NCI-H146 (cell line): ENCODE data around the gene HEYL.

ENCODE experiments used
- DNase-seq: peaks from one replicate; lab custom pipeline; 2025; lab: John Stamatoyannopoulos, UW

Gene HEYL

DNA sequence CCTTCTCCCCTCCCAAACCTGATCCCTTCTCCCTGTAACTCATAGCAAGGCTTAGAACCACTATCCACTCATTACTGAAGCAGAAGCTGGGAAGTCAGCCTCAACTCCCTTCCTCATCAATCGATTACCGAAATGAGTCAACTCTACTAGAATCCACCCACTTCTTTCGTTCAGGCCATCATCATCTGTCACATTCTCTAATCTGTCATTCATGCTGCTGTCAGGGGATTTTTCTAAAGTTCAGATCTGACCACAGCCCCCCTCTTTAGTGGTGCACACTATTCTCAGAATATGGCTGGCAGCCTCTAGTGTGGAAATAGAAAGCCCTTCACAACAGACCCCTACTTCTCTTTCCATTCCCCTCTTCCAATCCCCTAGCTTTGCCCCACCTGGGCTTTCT lies 27.3 kb upstream of the HEYL start:
- DNase-seq = no peak

GRCh38 chr1:39663559-39663958 lies 24.1 kb upstream of the HEYL start:
- no peak for DNase-seq

DNA sequence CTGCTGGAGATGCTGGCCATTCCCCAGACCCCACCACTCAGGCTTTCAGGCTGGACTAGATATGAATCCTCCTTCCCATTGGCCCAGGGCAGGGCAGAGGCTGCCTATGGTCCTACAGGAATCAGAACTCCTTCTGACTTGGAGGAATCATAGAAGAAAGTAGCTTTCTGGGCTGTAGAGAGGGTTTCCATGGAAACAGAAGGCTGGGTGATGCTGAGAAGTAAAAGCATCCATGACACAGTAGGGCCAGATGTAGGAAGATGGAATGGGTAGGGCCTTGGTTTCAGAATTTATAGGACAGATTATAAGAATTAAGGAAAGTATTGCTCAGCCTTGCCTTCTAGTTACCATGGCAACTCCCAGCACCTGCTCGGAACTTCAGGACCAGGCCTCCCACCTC lies 23.4 kb upstream of the HEYL start:
- no peak for DNase-seq

DNA sequence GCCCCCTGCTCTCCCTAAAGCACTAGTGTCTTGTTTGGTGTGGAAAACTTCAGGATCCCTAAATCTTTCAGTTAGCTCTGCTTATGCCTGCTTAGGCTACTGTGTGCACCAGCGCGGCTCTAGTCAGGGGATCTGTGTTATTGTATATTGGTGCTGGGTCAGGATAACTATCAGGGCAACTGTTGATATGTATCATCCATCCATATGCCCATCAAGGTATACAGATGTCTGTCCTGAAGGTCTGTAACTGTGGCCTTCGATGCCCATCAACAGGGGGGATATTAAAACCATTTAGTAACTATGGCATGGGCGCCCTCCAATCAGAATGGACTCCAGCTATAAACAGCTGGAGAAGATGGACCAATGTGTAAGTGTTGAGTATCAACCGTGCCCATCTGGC lies 20.1 kb upstream of the HEYL start:
- no peak for DNase-seq

DNA sequence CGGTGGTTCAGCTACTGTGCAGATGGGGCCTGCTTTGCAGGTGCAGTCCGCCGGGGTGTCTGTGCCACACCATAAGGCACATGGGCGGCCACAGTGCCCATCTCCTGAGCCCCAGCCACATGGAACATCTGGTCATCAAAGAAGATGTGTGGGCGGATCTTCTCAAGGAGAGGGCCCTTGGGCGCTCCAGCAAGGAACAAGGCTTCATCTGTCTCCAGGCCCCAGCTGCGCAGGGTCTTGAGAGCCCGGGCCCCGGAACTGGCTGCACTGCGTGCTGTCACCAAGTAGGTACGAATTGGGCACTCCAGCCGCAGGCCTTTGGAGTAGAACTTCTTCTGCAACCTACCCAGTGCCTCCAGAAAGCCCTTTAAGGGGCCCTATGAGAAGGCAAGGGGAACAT lies 19.7 kb upstream of the HEYL start:
- no peak for DNase-seq

- peak; percentile 64 for DNase-seq
Measured at GRCh38 chr1:39657923-39658485, 18.6 kb upstream of the HEYL start.

- DNase-seq = no peak
Measured at GRCh38 chr1:39657402-39657801, 18.0 kb upstream of the HEYL start.

- DNase-seq = peak; percentile 35
Measured at GRCh38 chr1:39656391-39656790, 16.9 kb upstream of the HEYL start.

DNA sequence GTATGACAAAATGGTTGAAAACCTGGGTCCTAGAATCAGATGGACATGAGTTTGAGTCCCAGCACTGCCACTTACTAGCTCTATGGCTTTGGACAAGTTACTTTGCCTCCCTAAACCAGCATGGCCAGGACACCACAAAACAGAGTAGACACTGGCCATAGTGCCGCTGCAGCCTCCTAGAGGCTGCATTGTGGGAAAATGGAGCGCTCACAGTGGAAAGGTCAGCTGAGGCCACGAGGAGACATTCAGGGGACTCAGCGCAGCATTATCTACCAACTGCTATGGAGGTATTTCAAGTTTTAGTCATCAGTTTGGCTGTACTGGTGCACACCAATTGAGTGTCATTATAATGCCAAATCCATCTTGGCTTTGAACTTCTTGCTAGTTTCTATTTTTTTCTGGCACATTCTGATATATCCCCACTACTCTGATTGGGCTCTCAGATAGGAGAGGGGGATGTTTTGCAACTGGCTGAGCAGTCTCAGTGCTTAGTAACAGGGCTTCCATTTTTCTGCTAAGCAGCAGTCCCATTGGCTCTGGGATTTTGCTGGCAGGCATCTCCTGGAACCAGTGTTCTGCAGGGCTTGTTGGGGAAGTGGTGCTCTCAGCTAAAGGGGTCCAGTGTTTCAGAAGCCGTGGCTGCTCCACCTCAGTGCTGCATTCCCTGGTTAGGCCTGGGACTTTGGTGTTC lies 16.3 kb upstream of the HEYL start:
- DNase-seq = no peak

- no peak for DNase-seq
Measured at GRCh38 chr1:39654291-39654690, 14.8 kb upstream of the HEYL start.

DNA sequence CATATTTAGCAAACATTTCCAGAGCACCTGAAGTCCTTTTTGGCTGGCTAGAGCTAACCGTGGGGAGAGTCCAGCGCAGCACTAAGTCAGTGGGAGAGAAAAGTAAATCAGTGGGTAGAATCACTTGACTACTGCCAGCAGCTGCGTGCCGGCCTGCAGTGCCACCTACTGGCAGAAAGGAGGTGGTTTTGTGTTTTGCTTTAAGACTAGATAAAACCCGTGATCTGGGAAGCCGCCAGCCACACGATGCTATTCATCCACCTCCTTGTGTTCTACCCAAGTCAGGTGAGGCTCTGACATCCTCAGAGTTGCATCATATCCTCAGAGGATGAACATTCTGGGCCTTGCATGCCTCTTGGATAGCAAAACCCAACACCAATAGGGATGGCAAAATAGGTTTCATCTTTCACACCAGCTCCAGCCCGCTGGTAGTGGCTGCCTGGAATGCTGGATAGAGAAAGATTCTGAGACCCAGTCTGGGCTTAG lies 14.1 kb upstream of the HEYL start:
- DNase-seq = peak; percentile 51

GRCh38 chr1:39652554-39652953 lies 13.1 kb upstream of the HEYL start:
- DNase-seq = no peak

- DNase-seq = no peak
Measured at GRCh38 chr1:39652105-39652504, 12.7 kb upstream of the HEYL start.

DNA sequence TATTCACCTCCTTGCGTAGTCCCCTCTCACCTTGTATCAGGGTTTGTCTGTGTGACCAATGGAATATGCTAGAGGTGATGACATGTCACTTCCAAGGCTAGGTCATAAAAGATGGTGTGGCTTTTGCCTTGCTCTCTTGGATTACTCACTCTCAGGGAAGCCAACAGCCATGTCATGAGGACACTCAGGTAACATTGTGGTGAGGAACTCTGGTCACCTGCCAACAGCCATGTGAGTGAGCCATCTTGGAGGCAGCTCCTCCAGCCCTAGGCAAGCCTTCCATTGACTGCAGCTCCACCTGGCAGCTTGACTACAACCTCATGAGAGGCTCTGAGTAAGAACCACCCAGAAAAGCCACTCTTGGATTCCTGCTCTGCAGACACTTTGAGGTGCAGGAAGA lies 11.0 kb upstream of the HEYL start:
- no peak for DNase-seq

GRCh38 chr1:39649636-39650185 lies 10.3 kb upstream of the HEYL start:
- no peak for DNase-seq

- no peak for DNase-seq
Measured at GRCh38 chr1:39648496-39648895, 9.1 kb upstream of the HEYL start.

GRCh38 chr1:39647247-39647646 lies 7.8 kb upstream of the HEYL start:
- no peak for DNase-seq

GRCh38 chr1:39646232-39647081 lies 7.0 kb upstream of the HEYL start:
- DNase-seq = no peak

DNA sequence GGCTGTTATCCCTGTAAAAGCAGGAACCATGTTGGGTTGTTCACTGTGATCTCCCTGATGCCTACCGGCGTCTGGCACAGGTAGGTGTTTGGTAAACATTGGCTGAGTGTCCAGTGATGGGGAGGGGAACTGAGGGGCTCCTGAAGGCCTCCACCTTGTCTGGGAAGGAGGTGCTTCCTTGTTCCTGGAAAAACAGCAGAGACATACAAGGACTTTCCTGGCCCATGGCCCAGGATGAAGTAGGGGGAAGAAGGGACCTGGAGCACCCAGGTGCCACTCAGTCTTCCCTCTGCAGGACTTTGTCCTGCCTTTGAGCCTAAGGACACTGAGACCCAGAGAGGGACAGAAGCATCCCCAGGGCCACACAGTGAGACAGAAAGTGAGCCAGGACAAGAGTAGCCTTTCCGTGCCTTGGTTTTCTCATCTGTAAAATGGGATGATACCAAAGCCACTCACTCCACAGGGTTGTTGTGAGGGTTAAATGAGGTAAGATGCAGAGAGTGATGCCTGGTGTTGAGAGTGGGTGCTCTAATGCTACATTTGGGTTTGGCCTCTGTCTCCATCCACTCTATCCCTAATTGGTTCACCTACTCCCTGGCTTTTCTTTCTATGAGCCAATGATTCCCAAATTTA lies 6.1 kb upstream of the HEYL start:
- DNase-seq = no peak

GRCh38 chr1:39643705-39644104 lies 4.3 kb upstream of the HEYL start:
- no peak for DNase-seq

DNA sequence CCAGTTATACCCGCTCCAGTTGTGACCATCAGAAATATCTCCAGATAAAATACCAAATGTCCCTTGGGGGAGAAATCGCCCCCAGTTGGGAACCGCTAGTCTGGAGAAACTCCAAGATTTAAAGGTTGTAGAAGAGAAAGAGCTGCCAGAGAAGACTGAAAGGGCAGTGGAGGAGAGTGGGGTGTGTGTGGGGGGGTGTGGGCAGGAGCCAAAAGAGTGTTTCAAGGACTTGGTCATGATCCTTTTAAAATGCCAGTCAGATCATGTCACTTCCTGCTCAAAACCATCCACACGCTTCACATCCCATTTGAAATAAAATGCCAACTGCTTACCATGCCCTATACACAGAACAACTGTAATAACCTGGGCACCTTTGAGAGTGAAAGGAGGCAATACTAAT lies 3.4 kb upstream of the HEYL start:
- DNase-seq = no peak

GRCh38 chr1:39640861-39641260 lies 1.4 kb upstream of the HEYL start:
- DNase-seq = no peak

DNA sequence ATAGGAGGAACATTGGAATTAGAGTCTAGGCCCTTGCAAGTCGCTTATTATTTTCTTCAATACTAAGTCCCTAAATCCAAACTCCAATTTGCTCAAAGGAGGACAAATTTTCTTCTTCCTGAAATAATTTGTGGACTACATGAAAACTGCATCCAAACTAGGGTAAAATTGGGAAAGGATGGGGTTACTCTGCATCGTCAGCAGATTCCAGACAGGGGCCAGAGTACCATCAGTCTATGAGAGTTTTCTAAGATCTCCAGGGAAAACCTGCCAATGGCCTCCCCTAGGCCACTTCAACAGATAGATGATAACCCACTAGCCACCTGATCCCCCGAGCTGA lies 508 bp downstream of the HEYL start:
- no peak for DNase-seq
